ENCODE results near the gene ZNF385C. TPM values are rescaled to one million over a fixed set of nuclear protein-coding genes. Genes with fewer than 3 reads are reported as not detected.

ZNF385C gene
- total and polyA plus RNA-seq, 2 of the 13 experiments (the other 11 are each of a cell fraction or from before 2014, with no cell fraction given): 2.3 to 6.1 TPM

GRCh38 chr17:42067371-42068091 is 30.7 kb downstream of the ZNF385C start (continued):
- peak; percentile 45 for TF ChIP-seq ZNF501 (CRISPR knock-in tag; IDR thresholded peaks at IDR 0.05)
- TF ChIP-seq FOXC1 (CRISPR knock-in tag; IDR thresholded peaks at IDR 0.05; ENCODE audit: borderline replicate concordance): peak; percentile 52; the same call in 1 of the 2 replicates
- 0 out of 2 replicates have a peak, but pooled peaks have one; percentile 42 for TF ChIP-seq BORCS8-MEF2B (CRISPR knock-in tag; IDR thresholded peaks at IDR 0.05)
- TF ChIP-seq ZNF784 (CRISPR knock-in tag; IDR thresholded peaks at IDR 0.05; ENCODE audit: borderline replicate concordance): 0 out of 2 replicates have a peak, but pooled peaks have one; percentile 37
- TF ChIP-seq MAZ (IDR thresholded peaks at IDR 0.05; ENCODE audit: borderline replicate concordance, low read depth, low read length): peak; percentile 49; the same call in 1 of the 2 replicates
- no peak for TF ChIP-seq MAZ (CRISPR knock-in tag; IDR thresholded peaks at IDR 0.05; ENCODE audit: low read depth)
- TF ChIP-seq SMC3 (IDR thresholded peaks at IDR 0.05; ENCODE audit: low read length): peak; percentile 86
- 0 out of 3 replicates have a peak, but pooled peaks have one; percentile 18 for TF ChIP-seq MXI1 (IDR thresholded peaks at IDR 0.05; ENCODE audit: borderline replicate concordance, low read depth, low read length)
- 0 out of 2 replicates have a peak, but pooled peaks have one; percentile 11 for TF ChIP-seq MED1 (CRISPR knock-in tag; IDR thresholded peaks at IDR 0.05)
- TF ChIP-seq, protein P1, sequence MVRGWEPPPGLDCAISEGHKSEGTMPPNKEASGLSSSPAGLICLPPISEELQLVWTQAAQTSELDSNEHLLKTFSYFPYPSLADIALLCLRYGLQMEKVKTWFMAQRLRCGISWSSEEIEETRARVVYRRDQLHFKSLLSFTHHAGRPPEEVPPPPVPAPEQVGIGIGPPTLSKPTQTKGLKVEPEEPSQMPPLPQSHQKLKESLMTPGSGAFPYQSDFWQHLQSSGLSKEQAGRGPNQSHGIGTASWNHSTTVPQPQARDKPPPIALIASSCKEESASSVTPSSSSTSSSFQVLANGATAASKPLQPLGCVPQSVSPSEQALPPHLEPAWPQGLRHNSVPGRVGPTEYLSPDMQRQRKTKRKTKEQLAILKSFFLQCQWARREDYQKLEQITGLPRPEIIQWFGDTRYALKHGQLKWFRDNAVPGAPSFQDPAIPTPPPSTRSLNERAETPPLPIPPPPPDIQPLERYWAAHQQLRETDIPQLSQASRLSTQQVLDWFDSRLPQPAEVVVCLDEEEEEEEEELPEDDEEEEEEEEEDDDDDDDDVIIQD (CRISPR knock-in tag; IDR thresholded peaks at IDR 0.05; ENCODE audit: low read depth): 0 out of 2 replicates have a peak, but pooled peaks have one; percentile 10
- TF ChIP-seq ZNF547 (CRISPR knock-in tag; IDR thresholded peaks at IDR 0.05): peak; percentile 62; the same call in 1 of the 2 replicates
- TF ChIP-seq ZNF704 (CRISPR knock-in tag; IDR thresholded peaks at IDR 0.05; ENCODE audit: borderline replicate concordance): 0 out of 2 replicates have a peak, but pooled peaks have one; percentile 17
- no peak for TF ChIP-seq TCF7L2 (IDR thresholded peaks at IDR 0.05; ENCODE audit: low read depth, low read length)
- 0 out of 2 replicates have a peak, but pooled peaks have one; percentile 21 for TF ChIP-seq MTA1 (CRISPR knock-in tag; IDR thresholded peaks at IDR 0.05; ENCODE audit: borderline replicate concordance)
- TF ChIP-seq ZNF672 (CRISPR knock-in tag; IDR thresholded peaks at IDR 0.05): peak; percentile 97; the same call in 1 of the 2 replicates
- TF ChIP-seq, protein P2, sequence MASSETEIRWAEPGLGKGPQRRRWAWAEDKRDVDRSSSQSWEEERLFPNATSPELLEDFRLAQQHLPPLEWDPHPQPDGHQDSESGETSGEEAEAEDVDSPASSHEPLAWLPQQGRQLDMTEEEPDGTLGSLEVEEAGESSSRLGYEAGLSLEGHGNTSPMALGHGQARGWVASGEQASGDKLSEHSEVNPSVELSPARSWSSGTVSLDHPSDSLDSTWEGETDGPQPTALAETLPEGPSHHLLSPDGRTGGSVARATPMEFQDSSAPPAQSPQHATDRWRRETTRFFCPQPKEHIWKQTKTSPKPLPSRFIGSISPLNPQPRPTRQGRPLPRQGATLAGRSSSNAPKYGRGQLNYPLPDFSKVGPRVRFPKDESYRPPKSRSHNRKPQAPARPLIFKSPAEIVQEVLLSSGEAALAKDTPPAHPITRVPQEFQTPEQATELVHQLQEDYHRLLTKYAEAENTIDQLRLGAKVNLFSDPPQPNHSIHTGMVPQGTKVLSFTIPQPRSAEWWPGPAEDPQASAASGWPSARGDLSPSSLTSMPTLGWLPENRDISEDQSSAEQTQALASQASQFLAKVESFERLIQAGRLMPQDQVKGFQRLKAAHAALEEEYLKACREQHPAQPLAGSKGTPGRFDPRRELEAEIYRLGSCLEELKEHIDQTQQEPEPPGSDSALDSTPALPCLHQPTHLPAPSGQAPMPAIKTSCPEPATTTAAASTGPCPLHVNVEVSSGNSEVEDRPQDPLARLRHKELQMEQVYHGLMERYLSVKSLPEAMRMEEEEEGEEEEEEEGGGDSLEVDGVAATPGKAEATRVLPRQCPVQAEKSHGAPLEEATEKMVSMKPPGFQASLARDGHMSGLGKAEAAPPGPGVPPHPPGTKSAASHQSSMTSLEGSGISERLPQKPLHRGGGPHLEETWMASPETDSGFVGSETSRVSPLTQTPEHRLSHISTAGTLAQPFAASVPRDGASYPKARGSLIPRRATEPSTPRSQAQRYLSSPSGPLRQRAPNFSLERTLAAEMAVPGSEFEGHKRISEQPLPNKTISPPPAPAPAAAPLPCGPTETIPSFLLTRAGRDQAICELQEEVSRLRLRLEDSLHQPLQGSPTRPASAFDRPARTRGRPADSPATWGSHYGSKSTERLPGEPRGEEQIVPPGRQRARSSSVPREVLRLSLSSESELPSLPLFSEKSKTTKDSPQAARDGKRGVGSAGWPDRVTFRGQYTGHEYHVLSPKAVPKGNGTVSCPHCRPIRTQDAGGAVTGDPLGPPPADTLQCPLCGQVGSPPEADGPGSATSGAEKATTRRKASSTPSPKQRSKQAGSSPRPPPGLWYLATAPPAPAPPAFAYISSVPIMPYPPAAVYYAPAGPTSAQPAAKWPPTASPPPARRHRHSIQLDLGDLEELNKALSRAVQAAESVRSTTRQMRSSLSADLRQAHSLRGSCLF (CRISPR knock-in tag; IDR thresholded peaks at IDR 0.05; ENCODE audit: borderline replicate concordance): no peak
- 0 out of 2 replicates have a peak, but pooled peaks have one; percentile 38 for TF ChIP-seq DMAP1 (CRISPR knock-in tag; IDR thresholded peaks at IDR 0.05)
- TF ChIP-seq ZNF567 (CRISPR knock-in tag; IDR thresholded peaks at IDR 0.05; ENCODE audit: borderline replicate concordance): 0 out of 2 replicates have a peak, but pooled peaks have one; percentile 21
- TF ChIP-seq MIER2 (CRISPR knock-in tag; IDR thresholded peaks at IDR 0.05): 0 out of 2 replicates have a peak, but pooled peaks have one; percentile 18
- TF ChIP-seq NFE2L1 (CRISPR knock-in tag; IDR thresholded peaks at IDR 0.05; ENCODE audit: borderline replicate concordance): 0 out of 2 replicates have a peak, but pooled peaks have one; percentile 38
